HG03097 (cell line): Measurements from ENCODE around the gene ADGRL3.
"Not testable (repeated sequence)": the region's sequence is repeated elsewhere in the genome, so short reads cannot be mapped to it uniquely, and the experiment has no call there.

Experiments
- ATAC-seq: cut with Tn5 transposase; IDR thresholded peaks from one replicate; pipeline ENCODE4 v1.9.1; 2021; ENCODE audit not compliant: unreplicated experiment, low FRiP score

The ADGRL3 gene

DNA sequence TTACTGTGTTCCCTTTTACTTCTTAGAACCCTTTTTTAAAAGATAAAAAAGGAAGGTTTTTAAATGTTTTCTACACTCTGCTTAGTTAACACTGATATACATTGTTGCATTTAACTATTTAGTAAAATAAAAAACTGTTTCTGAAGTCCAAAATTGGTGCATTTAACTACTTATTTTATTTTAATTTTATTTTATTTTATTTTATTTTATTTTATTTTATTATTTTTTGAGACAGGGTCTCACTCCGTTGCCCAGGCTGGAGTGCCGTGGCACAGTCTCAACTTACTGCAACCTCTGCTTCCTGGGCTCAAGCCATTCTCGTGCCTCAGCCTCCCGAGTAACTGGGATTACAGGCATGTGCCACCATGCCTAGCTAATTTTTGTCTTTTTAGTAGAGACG, 652.0 kb downstream of the ADGRL3 start:
- not testable (repeated sequence) for ATAC-seq

DNA sequence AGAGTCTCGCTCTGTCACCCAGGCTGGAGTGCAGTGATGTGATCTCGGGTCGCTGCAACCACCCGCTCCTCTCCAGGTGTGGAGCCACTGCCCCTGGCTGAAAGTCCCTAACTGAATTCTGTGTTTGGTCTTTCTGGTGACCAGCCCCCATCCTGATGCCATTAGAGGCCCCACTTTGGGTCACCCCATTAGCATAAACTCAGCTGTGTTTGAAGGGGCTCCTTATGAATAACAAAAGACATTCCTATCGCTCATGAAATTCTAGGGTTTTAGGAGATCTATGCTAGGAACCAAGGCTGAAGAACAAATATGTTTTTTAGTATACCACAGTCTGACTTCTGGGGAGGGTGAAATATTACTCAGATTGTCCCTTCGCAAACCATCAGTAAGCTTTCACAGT, 652.9 kb downstream of the ADGRL3 start:
- no peak for ATAC-seq

DNA sequence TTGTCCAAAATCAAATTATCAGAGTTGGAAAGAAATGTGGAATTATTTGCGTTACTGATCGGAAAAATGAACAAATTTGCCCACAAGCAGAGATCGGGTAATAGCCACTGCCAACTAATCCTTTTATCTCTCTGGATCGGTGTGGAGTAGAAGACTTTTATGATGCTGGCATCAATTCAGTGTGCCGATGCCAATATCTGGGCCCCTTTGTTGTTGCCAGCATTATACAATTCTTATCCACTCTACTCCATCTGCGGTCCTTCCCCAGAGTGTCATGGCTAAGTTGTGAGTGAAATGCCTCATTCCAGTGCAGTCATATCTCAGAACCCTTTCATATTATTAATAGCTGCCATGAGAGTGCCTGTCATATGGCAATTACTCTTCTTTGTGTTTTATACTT, 660.2 kb downstream of the ADGRL3 start:
- ATAC-seq: no peak

DNA sequence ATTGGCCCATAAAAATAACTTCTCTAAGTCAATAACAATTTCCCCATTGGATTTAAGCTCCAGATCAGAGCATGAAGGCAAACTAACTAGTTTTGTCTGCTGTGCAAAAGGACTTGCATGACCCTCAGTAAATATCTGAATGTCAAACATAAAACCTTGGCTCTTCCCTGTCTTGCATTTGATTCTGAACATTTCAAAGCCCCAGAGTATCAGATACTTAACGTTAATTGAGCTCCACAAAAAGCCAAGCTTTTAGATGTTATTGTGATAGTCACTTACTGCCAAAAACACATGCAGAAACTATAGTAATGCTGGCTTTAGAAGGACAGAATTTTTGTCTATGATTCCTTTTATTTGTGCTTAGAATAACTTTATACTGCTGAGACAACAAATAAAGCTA, 664.2 kb downstream of the ADGRL3 start:
- ATAC-seq: no peak

DNA sequence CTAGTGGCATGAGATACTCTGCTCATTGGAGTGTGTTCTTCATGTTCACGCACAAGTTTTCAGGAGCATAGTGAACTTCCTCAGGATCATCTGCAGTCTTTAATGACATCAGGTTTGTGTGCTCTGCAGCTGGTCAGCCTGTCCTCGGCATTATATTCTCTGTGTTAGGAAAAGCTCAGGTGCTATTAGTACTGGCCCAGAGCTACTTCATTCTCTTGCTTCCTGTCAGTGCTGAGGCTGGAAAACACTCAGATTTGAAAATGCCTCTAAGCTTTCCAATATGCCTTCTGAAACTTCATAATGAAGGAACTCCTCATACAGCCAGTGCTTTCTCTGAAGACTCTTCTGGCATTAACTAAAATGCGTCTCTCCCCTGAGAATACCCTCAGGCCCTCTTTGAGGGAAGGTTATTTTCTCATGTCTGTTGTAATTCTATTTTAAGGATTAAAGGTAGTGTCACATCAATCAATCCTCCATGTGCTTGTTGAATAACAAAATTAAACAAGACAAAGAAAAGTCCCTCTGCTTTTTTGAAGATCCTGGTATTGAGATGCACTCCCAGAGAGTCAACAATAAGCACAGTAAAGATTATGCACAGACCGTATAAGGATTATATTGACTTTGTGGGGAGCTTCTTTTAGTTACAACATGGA, 666.4 kb downstream of the ADGRL3 start:
- no peak for ATAC-seq

DNA sequence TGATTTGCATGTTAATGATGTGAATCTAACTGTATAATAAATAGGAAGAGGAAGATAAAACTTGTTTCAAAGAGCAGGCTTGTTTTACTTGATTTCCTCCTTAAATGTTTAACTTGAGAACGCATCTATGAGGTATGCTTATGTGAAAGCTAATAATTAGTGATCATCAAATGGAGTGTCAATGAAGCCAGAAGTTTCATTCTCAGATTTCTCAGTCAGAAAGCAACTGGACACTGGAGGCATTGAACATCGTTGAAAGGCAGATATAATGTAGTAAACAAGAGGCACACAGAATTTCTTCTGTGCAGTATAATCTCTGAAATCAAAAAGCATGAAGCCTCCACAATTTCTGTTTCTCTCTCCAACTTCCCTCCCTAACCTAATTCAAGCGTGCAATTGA, 672.9 kb downstream of the ADGRL3 start:
- ATAC-seq: no peak

DNA sequence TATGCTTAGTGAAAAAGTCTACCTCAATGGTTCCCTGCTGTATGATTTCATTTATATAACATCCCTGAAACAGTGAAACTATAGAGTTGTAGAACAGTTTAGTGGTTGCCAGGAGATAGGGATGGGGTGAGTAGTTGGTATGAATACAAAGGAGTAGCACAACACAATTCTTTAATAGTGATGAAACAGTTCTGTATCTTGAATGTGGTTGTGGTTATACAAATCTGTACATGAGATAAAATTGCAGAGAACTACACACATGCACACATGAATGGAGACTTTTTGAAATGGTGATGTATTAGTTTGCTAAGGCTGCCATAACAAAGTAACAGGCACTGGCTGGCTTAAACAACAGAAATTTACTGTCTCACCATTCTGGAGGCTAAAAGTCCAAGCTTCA, 677.1 kb downstream of the ADGRL3 start:
- no peak for ATAC-seq

DNA sequence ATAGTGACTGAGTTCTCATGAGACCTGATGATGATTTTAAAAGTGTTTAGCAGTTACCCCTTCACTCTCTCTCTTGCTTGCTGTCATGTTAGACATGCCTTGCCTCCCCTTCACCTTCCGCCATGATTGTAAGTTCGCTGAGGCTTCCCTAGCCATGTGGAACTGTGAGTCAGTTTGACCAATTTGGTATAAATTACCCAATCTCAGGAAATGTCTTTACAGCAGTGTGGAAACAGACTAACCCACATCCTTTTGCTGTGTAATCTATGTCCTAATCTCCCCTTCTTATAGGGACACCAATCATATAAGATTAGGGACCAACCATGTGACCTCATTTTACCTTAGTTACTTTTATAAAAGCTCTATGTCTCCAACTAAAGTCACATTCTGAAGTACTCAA, 677.8 kb downstream of the ADGRL3 start:
- no peak for ATAC-seq

DNA sequence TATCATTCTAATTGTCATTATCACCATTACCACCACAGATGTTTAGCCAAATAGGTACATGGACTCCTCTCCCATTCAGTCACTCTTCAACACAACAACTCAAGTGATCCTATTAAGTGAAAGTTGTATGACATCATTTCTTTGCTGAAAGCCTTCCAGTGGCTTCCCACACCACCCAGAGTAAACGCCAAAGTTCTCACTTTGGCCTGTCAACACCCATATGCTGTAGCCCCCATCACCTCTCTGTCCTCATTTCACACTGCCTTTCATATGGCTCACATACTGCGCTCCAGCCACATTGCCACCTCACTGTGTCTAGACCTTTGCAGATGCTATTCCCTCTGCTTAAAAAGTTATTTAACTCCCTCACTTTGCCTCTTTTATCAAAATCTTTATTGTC, 682.3 kb downstream of the ADGRL3 start:
- ATAC-seq: no peak

DNA sequence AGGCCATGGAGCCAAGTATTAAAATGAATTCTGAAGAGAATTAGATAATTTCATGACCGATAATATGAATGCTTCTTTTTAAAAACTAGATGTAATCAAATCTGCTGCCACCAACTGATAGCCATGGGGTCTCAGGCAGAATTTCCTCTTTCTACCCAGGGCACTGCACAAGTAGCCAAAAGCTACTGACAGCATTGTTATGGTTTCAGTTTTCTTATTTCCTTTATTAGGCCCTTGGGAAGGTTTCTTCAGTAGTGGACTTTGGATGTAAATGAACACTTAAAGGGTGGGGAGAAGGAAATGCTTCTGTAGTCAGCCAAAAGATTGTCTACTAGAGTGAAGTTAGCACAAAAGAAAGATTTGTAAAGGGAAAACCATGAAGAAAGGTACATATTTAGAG, 686.0 kb downstream of the ADGRL3 start:
- no peak for ATAC-seq

DNA sequence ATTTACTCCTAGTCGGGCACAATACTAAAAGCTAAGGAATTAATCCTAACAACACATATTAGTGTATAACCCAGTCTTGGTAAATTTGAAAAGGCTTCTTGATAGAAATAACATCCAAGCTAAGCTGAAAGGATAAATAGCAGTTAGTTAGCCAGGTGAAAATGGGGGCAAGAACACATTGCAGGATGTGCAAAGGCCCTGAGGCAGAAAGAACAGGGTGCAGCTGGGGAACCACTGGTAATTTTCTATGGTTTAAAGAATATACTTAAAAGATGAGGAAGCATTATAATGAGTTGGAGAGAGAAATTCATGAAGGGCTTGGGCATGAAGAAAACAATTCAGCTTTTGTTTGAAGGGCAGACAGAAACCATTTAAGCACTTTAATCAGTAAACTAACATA, 689.0 kb downstream of the ADGRL3 start:
- no peak for ATAC-seq

DNA sequence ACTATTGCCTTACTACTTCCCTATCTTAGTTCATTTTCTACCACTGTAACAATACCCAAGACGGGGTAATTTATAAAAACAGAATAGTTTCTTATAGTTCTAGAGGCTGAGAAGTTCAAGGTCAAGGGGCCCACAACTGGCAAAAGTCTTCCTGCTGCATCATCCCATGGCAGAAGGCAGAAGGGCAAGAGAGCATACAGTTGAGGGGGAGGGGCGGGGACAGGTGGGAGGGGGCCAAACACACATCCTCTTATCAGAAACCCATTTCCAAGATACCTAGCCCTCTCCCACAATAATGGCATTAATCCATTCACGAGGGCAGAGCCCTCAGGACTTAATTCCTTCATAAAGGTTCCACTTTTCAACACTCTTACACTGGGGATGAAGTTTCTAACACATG, 690.2 kb downstream of the ADGRL3 start:
- ATAC-seq: no peak

DNA sequence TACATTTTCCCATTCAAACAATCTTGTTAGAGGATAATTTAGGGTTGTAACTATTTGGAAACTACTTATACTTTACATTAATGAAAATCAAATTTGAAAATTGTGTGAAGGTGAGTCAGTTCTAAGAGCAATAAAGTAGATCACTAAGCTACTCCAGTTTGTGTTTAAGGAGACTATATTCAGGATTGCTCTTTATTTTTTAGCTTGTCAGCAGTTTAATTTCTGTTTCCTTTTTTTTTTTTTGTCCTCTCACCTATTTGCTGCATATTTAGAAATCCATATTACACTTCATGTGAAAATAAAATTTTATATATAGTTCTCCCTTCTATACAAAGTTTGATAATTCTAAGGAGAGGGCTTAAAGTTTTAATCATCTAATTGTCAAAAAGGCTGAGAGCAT, 691.8 kb downstream of the ADGRL3 start:
- ATAC-seq: no peak

DNA sequence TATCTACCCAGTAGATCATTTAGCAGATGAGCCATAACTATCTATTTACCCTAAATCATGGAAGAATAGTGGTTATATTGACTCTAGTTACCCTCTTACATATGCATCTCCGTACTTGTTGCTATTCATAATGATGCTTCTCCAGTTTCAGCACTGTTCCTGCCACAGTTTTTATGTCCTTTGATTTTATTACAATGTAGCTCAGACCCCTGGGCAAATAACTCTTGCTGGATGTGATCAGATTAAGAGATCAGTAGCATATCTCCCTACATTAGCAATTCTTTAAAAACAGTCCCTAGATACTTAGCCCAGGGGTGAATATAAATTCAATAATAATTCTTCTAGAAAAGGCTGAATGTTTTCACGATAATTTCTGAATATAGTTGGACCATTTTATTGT, 696.5 kb downstream of the ADGRL3 start:
- no peak for ATAC-seq

DNA sequence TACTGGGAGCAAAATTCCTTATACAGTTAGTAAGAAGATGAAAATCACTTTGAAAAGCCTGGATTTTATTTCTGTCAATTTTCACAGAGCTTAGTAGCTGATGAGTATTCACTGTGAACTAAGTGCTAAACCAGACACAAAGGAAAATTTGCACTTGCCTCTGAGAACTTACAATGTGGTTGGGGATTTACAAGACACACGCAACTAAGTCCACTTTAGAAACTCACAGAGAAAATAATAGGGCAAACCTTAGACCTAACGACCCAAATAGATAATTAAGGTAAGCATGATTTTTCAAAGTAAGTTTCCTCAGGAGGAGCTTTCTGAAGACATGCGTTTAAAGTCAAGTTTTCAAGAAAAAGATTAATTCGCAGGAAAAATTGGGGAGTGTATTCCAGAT, 708.9 kb downstream of the ADGRL3 start:
- no peak for ATAC-seq

DNA sequence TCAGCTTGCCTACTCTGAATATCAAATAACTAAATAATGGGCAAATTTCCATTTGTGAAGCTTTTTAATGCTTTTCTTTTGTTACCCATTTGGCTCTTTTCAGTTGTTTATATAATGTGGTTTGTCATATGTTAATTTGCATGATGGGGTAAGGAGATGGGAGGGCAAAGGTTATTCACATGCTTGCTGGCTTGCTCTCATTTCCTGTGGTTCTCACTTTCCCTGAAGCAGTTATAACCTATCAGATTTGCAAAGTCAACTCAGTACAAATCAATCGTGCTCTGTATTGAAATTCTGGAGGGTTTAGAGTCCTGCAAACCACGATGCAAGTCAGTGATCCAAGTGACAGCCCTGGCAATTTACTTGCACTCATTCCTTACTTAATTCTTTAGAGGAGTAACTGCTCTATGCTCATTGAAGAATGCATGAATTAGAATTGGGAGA, 711.2 kb downstream of the ADGRL3 start:
- no peak for ATAC-seq

DNA sequence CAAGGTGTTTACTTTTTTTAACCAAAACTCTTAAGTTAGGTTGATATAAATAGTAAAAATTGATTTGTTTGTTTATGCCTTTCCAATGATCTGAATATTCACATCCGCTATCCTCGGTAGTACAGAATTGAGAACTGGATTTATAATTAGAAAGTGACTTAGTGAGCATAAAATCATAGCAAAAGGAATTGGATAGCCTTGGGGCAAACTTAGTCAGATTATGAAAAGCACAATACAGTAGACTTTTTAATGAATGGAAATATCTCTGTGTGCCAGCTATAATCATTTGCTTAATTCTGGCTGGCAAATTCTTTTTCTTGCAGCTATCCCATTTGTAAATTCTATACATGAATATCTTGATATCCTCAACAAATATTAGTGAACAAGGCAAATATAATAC, 713.5 kb downstream of the ADGRL3 start:
- ATAC-seq: no peak

DNA sequence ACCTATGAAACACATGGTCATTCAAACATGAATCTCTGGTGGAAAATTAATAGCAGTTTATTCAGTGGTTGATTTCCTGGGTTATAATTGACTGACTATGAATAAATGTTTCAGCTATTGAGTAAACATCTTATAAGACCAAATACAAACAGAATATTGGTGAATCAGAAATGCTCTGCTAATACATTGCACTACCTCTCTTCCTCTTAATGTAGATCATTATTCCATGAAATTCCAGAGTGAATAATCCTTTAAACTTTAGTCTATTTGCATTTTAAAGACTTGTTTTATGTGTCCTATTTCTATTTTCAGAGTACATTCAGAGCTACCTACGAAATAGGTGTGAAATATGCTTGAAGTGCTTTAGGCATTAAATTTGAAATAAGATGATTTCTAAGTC, 715.4 kb downstream of the ADGRL3 start:
- no peak for ATAC-seq

DNA sequence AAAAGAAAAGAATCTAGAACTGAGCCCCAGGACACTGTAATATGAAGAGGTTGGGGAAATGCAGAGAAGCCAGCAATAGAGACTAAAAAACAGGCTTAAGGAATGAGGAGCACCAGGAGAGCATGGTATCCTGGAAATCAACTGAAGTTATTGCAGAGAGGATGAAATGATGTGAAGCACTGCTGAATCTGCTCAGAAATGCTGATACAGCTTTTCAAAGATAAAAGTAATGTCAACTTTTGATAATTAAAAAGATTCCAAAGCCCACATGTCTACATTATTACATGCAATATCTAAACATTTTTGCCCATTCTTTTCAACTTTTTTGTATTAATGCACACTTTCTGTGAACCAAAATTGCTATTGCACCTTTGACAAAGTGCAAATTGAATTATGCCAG, 718.4 kb downstream of the ADGRL3 start:
- no peak for ATAC-seq

DNA sequence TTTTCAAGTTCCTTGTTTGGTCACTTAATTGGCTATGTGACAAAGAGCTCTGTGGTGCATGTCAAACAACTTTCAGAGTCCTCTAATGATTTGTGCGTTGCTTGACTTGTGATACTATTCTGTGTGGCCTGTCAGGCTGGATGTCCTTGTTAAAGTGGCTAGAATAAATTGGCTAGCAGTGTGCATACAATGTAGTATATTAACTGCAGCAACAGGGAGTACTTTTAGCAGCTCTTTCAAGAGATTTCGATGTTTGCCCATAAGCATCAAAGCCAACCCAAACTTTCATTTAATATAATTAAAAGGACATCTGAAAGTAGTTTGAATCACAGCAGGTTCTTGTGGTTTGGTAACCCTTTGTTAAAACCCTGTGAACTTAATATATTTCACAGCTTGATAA, 718.9 kb downstream of the ADGRL3 start:
- ATAC-seq: no peak

DNA sequence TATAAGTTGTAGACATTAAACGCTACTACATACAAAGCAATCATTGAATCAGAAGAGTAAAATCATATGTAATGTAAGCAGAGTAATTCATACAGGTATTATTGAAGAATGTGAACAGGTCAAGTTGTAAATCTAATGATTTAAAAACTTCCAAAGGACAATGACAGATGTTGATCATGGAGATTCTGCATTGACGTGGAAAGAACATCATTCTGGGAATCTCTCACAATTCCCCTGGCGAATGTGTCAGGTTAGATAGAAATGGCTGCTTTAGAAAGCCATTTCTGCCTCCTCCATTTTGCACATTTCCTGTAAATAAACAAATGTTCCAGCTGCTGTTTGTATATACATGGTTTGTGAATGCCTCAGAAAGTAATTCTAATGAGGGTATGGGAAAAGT, 719.4 kb downstream of the ADGRL3 start:
- no peak for ATAC-seq

DNA sequence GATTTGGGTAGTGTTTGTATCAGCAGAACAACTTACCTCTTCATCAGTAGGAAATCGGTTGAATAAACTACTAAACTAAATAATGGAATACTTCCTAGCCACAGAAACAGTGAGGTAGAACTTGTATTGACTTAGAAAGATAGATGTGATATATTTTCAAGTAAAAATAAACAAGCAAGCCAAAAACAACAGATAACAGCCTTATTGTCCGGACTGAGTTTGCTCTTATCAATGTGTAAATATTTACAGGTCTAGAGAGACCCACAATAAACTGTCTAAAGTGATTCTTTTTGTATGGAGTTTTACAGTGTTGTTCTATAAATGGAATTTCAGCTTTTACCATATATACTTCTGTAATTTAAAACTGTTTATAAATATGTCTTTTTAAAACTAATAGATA, 721.8 kb downstream of the ADGRL3 start:
- no peak for ATAC-seq

DNA sequence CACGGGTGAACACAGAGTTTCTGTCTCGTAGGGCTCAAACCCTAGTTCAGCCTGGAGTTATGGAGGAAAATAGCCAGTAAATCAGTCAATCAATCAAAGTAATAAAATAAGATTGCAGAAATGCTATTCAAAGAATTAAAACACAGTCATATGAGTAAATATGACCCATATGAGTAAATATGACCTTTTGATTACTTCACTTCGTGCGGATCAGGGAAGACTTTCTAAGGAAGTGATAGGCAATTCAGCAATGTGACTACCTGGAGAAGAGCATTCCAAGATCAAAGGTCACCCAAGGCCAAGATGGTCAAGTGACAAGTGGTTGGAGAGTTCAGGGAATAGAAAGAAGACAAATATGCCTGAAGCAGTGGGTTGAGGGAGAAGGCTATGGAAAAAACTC, 722.6 kb downstream of the ADGRL3 start:
- ATAC-seq: no peak
